Caco-2 (cell line): Measurements from ENCODE around the gene PLCB1. TPM values are rescaled to one million over a fixed set of nuclear protein-coding genes. Genes with fewer than 3 reads are reported as not detected.
A peak's percentile ranks its signal among the peaks of the same experiment; 100 is the strongest.

Source experiments
- BruUV-seq: library from RNA; stranded (reverse); fragments of 400-500 nt; replicated peaks from 2 replicates; lab custom pipeline; 2021; lab: Mats Ljungman, UMichigan
- CTCF ChIA-PET: fragments of 300-600 bp; sonication (Branson Sonifier 250); formaldehyde crosslinking; loops from one replicate; lab custom pipeline; 2022; ENCODE audit warnings: antibody characterized with exemption; lab: Charles Lee
- POLR2A ChIA-PET: fragments of 300-600 bp; sonication (Branson Sonifier 250); formaldehyde crosslinking; loops from one replicate; lab custom pipeline; 2022; ENCODE audit warnings: antibody characterized with exemption; lab: Charles Lee
- DNase-seq, 2 experiments: peaks; one replicate each; pipeline versions ENCODE4 v3.0.0 to v3.0.0-alpha.2; 2020 to 2022
- H3K27me3 ChIP-seq: replicated peaks from 2 replicates; pipeline ENCODE4 v1.6.0; 2011; ENCODE audit warnings: low read length; ENCODE audit not compliant: control insufficient read depth, insufficient read depth
- H3K36me3 ChIP-seq: 2 replicates; pipeline ENCODE4 v1.5.1; 2011; ENCODE audit warnings: low read length; ENCODE audit not compliant: control insufficient read depth, insufficient read depth
- H3K4me1 ChIP-seq: fragments of 250-450 bp; sonication (Bioruptor Pico); 2 replicates; pipeline ENCODE4 v1.5.1; 2020; ENCODE audit warnings: mild to moderate bottlenecking
- H3K4me3 ChIP-seq: 2 replicates; pipeline ENCODE4 v1.5.1; 2011; ENCODE audit warnings: low read depth, mild to moderate bottlenecking, control low read depth, low read length
- H3K9me3 ChIP-seq: fragments of 250-450 bp; sonication (Bioruptor Pico); 2 replicates; pipeline ENCODE4 v1.5.1; 2020; ENCODE audit warnings: mild to moderate bottlenecking, moderate library complexity
- H3K27ac Mint-ChIP-seq: one replicate; pipeline ENCODE4 v1.8.0; 2022; ENCODE audit warnings: mixed read lengths; ENCODE audit not compliant: unreplicated experiment
- H3K27me3 Mint-ChIP-seq: one replicate; pipeline ENCODE4 v1.8.0; 2022; ENCODE audit warnings: mixed read lengths; ENCODE audit not compliant: insufficient read depth, unreplicated experiment
- H3K36me3 Mint-ChIP-seq: one replicate; pipeline ENCODE4 v1.8.0; 2022; ENCODE audit warnings: mild to moderate bottlenecking, mixed read lengths; ENCODE audit not compliant: insufficient read depth, unreplicated experiment
- H3K4me1 Mint-ChIP-seq: one replicate; pipeline ENCODE4 v1.8.0; 2022; ENCODE audit warnings: low read depth, mixed read lengths; ENCODE audit not compliant: unreplicated experiment
- H3K4me3 Mint-ChIP-seq: one replicate; pipeline ENCODE4 v1.8.0; 2022; ENCODE audit warnings: mild to moderate bottlenecking, moderate library complexity, mixed read lengths; ENCODE audit not compliant: unreplicated experiment
- H3K9me3 Mint-ChIP-seq: one replicate; pipeline ENCODE4 v1.8.0; 2022; ENCODE audit warnings: mixed read lengths; ENCODE audit not compliant: unreplicated experiment
- intact Hi-C: fragments of 100-400 bp; cut with micrococcal nuclease; formaldehyde crosslinking; loops from one replicate; pipeline ENCODE4 v1.10.0; 2022; ENCODE audit not compliant: unreplicated experiment
- total RNA-seq: library from RNA; stranded (reverse); gene quantifications from 2 replicates; pipeline ENCODE4 v1.2.3, GENCODE V29; 2022
- TF ChIP-seq, protein P1 (sequence below), 2 experiments: fragments of 200-600 bp in 1 of 2; IDR thresholded peaks; 1 replicate in 1 of 2; 2 replicates in 1 of 2; pipeline versions ENCODE4 v1.5.1 to v1.8.0; 2011 to 2022; ENCODE audit warnings: antibody characterized with exemption in 1 of 2, control low read depth in 1 of 2, inconsistent platforms in 1 of 2, low read depth in 1 of 2, low read length in 1 of 2, mild to moderate bottlenecking in 1 of 2, moderate library complexity in 1 of 2; ENCODE audit not compliant: insufficient read depth in 1 of 2, severe bottlenecking in 1 of 2, unreplicated experiment in 1 of 2

Gene PLCB1
- total RNA-seq, 1 experiment from 2014 or later: 105 TPM

DNA sequence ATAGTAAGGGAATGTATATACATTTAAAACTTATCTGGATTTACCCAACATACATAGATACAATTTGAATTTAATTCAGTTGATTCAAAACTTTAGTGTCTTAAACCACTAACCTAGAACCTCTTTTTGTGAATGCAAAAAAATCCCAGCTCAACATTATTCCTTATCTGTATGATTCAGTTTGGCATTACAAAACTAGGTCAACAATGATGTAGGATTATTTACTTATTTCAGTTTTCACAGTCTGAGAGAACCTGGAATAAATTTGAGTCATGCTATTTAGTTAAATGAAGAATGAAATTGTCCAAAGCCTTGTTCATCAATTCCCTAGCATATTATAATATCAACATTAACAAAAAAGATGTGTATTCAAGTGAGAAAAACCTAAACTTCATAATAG lies 7.4 kb upstream of the PLCB1 start:
- peaks cover 5% of the 10 kb centered on the region for H3K36me3 Mint-ChIP-seq
- Histone ChIP-seq H3K36me3 (no peaks in the 10 kb centered on the region), H3K4me1 (peaks cover 62% of the 10 kb centered on the region), H3K27me3 (no peaks in the 10 kb centered on the region), H3K9me3 (no peaks in the 10 kb centered on the region), H3K4me3 (no peak overlapping the region)
- H3K27me3 Mint-ChIP-seq: no peaks in the 10 kb centered on the region
- TF ChIP-seq, protein P1, sequence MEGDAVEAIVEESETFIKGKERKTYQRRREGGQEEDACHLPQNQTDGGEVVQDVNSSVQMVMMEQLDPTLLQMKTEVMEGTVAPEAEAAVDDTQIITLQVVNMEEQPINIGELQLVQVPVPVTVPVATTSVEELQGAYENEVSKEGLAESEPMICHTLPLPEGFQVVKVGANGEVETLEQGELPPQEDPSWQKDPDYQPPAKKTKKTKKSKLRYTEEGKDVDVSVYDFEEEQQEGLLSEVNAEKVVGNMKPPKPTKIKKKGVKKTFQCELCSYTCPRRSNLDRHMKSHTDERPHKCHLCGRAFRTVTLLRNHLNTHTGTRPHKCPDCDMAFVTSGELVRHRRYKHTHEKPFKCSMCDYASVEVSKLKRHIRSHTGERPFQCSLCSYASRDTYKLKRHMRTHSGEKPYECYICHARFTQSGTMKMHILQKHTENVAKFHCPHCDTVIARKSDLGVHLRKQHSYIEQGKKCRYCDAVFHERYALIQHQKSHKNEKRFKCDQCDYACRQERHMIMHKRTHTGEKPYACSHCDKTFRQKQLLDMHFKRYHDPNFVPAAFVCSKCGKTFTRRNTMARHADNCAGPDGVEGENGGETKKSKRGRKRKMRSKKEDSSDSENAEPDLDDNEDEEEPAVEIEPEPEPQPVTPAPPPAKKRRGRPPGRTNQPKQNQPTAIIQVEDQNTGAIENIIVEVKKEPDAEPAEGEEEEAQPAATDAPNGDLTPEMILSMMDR (IDR thresholded peaks at IDR 0.05; ENCODE audit: insufficient read depth in 1 of 2, low read depth in 1 of 2, low read length in 1 of 2, severe bottlenecking in 1 of 2, unreplicated experiment in 1 of 2): no peak
- DNase-seq: no peak
- POLR2A ChIA-PET: interaction anchor here (0.5 kb wide), 1 partner anchor 188 kb away, joined by 10 read pairs; no protein-coding TSS in a partner anchor
- H3K9me3 Mint-ChIP-seq: no peaks in the 10 kb centered on the region
- intact Hi-C loops: loop anchor here (1.0 kb wide), 1 partner anchor 10 kb away; no protein-coding TSS in a partner anchor
- CTCF ChIA-PET: no interaction called here
- H3K4me3 Mint-ChIP-seq: no peak overlapping the region
- no TSS peak for BruUV-seq
- no peak overlapping the region for H3K27ac Mint-ChIP-seq
- peaks cover 31% of the 10 kb centered on the region for H3K4me1 Mint-ChIP-seq

DNA sequence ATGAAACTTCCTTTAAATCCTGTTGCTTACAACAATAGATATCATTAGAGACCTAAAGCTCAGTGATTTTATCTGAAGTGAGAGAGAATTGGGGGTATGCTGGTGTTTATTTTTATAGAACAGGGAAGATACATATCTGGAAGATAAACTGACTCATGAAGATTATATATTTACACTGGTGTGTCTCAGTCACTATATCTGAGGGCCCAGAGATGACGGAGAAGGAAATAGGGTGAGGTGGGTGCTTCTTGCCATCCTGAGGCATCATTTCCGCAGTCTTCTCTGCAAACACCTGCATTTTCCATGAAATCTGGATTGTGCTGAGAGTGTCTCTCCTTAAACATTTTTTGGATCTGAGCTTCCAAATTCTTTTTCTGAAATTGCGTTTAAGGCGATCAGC lies 5.9 kb upstream of the PLCB1 start:
- Mint-ChIP-seq H3K27ac (peak overlapping the region; percentile 71), H3K9me3 (no peaks in the 10 kb centered on the region), H3K4me1 (peaks cover 34% of the 10 kb centered on the region), H3K36me3 (peaks cover 12% of the 10 kb centered on the region), H3K27me3 (no peaks in the 10 kb centered on the region), H3K4me3 (no peak overlapping the region)
- POLR2A ChIA-PET: no interaction called here
- CTCF ChIA-PET: no interaction called here
- intact Hi-C loops: no loop called here
- Histone ChIP-seq H3K9me3 (no peaks in the 10 kb centered on the region), H3K4me1 (peaks cover 75% of the 10 kb centered on the region), H3K27me3 (no peaks in the 10 kb centered on the region), H3K36me3 (no peaks in the 10 kb centered on the region), H3K4me3 (no peak overlapping the region)
- TF ChIP-seq, protein P1 (IDR thresholded peaks at IDR 0.05; ENCODE audit: insufficient read depth in 1 of 2, low read depth in 1 of 2, low read length in 1 of 2, severe bottlenecking in 1 of 2, unreplicated experiment in 1 of 2): no peak
- no TSS peak for BruUV-seq
- no peak for DNase-seq

DNA sequence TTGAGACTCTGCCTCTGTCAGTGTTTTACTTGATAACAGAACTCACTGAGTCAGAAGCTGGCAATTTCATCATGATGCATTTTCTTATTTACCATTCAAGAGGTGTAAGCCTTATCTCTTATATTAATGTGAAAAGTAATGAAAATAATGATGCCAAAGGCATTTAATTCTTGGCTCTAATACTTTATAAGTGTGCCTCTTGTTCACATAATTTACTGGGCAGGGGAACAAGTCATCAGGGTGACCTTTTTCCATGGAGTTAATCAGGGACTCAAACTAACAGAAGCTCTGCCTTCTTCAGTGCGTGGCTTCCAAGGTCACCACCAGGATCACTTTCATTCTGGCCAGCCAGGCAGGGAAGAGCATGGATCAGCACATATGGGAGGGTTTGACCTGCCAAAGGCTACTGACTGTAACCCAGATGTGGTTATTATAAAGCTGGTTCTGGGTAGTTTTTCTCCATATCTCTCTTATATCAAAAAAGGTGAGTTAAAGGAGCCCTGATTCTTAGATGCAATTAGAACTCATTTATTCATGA lies 5.2 kb upstream of the PLCB1 start:
- no peaks in the 10 kb centered on the region for H3K27me3 Mint-ChIP-seq
- Histone ChIP-seq H3K27me3 (no peaks in the 10 kb centered on the region), H3K4me1 (peaks cover 68% of the 10 kb centered on the region), H3K9me3 (no peaks in the 10 kb centered on the region), H3K36me3 (no peaks in the 10 kb centered on the region), H3K4me3 (no peak overlapping the region)
- H3K4me1 Mint-ChIP-seq: peaks cover 36% of the 10 kb centered on the region
- H3K36me3 Mint-ChIP-seq: peaks cover 18% of the 10 kb centered on the region
- ChIA-PET CTCF (no interaction called here), POLR2A (no interaction called here)
- BruUV-seq: no TSS peak
- TF ChIP-seq, protein P1 (IDR thresholded peaks at IDR 0.05; ENCODE audit: insufficient read depth in 1 of 2, low read depth in 1 of 2, low read length in 1 of 2, severe bottlenecking in 1 of 2, unreplicated experiment in 1 of 2): peak in 1 of 2 experiments; percentile 10
- H3K27ac Mint-ChIP-seq: peak overlapping the region; percentile 71
- no peaks in the 10 kb centered on the region for H3K9me3 Mint-ChIP-seq
- no peak for DNase-seq
- H3K4me3 Mint-ChIP-seq: no peak overlapping the region
- intact Hi-C loops: no loop called here
